NCI-H748 (cell line): ENCODE data around the gene PPP3CB.

Experiments
- DNase-seq: peaks from one replicate; lab custom pipeline; 2025; ENCODE audit not compliant: unreplicated experiment; lab: John Stamatoyannopoulos, UW

PPP3CB gene

DNA sequence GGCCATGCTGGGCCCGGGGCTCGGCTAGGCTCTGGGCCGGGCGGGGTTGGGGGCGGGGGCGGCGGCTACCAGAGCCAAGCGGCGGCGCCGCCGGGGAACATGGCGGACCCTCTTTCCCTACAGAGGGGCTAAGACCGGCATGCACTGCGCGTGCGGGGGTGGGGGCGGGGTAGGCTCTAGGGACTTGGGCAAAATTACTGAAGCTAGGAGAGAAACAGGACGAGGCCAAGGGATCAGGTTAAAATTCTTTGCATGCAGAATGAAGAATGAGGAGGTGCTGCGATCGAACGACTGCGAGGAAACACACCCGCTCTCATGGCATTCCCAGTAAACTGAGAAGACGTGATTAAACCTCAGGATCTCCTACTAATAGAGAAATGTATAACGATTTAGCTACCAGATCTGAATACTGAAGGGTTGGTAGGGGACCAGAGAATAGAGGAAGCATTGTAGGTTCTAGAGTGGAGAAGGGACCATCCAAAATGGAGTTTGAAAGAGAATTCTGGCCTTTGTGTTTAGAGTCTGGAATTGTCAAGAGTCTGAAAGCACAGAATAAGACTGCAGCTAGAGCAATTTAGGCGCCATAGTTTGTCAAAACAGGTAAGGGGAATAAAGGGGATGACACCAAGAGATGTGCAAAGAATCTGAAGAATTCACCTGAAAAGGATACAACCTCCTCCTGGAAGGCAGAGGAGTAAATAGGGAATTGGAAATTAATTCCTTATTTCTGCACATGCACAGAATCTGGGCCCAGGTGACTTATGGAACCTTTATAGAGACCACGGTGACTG, at the start of gene PPP3CB:
PPP3CB (minus strand) TSS at position 141 of the 791 bp plus-strand sequence; CDS start at position 6, 135 bp downstream.
- peak; percentile 91 for DNase-seq

DNA sequence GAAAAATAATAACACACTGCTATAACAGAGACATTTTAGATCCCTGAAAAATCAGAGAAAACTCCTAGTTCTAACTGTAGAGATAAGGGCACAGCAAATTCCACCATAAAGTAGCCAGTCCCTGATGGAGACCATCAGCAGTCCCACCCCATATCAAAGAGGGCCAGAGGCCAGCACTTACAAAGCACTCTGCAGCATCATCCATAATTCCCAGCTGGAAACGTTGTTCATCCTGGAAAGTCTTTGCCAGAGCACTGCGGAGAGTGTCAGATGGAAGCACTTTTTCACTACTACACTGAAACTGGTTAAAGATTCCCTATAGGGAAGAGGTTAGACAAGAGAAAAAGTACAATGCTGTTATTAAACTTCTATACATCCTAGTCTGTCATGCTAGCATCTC, 49.5 kb upstream of the PPP3CB start:
- no peak for DNase-seq

DNA sequence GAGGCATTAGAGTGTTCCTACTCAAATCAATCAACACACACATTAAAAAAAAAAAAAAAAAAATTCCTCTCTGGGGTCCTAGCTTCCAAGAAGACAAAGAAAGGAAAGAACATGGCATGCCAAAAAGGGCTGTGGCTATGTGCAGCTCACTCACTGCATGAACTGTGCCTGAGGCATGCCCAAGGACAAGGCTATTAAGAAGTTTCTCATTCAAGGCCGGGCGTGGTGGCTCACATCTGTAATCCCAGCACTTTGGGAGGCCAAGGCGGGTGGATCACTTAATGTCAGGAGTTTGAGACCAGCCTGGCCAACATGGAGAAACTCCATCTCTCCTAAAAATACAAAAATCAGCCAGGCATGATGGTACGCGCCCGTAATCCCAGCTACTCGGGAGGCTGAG, 41.9 kb upstream of the PPP3CB start:
- DNase-seq: no peak

DNA sequence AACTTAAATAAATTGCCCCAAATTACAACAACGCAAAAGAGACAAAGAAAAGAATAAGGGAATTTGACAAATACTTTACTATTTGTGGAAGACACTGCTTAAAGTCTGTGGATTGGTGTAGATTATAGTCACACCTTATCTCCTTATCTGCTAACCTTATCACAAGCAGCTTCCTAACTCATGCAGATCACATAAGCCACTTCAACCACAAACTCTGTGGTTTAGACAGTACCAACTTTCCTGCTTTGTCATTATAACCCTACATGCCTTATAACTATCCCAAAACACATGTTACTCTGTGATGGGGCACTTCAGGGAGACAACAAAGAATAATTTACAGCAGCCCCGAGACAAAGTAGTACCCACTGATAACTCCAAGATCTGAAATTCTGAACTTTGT, 41.5 kb upstream of the PPP3CB start:
- no peak for DNase-seq

DNA sequence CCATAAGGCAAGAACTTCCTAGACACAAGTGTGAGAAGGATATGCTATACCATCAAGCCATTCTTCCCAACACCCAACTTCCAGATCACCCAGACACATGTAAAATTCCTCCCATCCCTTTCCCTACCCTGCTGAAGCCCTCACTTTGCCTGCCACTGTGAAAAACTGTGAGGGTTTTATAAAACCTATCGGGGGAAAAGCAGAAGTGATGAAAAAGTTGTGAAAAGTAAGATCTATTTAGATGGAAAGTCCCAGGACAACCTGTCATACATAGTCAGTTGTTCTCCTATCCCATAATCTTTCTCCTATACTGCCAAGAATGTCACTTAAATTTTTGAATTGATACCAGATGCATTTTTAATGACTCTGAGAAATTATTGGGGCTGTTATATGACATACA, 39.0 kb upstream of the PPP3CB start:
- no peak for DNase-seq

DNA sequence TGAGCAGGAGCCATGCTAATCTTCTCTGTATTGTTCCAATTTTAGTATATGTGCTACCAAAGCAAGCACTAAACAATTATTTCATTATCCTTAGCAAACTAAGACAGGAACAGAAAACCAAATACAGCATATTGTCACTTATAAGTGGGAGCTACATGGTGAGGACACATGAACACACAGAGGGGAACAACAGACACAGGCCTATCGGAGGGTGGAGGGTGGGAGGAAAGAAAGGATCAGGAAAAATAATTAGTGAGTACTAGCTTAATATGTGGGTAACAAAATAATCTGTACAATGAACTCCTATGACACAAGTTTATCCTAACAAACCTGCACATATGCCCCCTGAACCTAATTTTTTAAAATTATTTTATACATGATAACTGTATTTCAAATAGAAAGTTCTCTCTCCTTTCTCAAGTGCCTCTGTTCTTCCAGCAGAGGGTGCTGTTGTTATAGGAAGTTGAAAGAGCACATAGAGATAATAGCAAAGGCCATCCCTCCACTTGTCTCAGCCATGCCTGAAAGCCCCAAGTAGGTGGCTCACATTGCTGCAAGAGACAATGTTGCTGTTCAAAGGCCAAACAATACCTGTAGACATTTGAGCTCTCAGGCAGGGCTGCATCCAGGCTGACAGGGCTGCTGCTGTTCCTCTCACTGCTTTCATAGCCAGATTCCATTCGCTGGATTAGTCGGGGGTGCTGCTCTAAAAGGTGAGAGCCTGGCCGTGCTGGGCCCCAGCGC, 33.4 kb upstream of the PPP3CB start:
- peak; percentile 71 for DNase-seq

DNA sequence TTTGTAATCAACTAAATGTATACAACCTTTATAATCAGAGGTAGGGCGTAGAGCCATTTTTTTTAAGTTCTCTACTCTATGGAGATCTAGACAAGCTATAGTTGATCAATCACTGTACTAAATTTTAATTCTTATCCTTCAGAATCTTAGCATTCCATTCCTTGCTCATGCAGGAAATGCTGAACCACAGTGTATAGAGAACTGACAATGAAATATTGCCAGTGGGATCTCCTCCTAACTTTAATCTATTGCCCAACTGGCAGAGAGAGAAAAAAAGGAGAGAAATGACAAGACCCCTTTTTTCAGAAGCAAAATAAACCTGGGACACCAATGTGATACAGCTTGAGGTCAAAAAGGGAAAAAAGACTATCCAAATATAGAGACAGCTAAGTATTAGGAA, 26.4 kb upstream of the PPP3CB start:
- no peak for DNase-seq

DNA sequence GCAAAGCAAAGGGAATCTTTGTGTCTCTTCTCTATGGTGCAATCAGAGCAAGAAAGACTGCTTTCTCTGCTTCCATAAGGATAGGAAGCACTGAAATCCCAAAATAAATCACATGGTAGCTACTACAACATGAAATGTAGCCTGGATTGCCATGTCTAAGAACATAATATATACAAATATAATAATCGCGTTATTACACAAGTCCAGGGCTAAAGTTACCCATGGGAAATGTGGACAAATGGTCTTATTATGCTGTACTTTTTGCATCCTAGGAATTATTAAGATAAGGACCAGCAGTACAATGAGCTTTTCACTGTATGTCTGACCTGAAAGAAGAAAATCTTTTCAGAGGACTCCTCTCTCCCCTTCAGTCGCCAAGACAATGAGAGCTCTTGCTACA, 23.5 kb upstream of the PPP3CB start:
- DNase-seq: no peak

DNA sequence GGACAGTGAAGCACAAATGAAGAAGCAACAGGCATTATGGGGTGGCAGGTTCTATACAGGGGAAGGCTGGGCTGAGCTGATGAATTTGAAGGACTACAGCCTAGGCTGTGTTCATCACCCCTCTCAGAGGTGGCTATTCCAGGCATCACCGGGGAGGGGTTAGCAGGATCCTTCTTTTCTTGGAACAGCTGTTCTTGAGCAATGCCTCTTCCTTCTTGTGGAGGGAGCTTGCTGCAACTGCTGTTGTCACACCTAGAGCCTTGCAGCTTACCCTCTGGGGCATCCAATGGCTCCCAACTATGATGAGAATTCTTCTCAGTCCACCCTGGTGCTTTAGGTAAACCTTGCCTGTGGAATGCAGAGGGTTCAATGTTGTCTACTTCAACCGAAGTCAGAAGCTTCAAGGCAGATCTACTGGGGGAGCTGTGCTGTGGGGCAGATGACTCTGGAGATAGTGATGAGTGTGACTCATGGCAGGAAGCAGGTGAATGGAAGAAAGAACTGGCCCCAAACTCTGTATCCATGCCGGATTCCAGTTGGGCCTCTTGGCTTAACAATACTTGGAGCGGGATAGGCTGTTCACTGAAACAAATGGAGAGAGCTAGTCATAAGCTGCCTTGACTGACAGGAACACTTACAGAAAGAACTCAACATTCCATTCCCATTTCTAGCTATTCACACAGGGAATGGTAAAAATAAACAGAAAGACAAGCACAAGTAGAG, 21.5 kb upstream of the PPP3CB start:
- DNase-seq: no peak

DNA sequence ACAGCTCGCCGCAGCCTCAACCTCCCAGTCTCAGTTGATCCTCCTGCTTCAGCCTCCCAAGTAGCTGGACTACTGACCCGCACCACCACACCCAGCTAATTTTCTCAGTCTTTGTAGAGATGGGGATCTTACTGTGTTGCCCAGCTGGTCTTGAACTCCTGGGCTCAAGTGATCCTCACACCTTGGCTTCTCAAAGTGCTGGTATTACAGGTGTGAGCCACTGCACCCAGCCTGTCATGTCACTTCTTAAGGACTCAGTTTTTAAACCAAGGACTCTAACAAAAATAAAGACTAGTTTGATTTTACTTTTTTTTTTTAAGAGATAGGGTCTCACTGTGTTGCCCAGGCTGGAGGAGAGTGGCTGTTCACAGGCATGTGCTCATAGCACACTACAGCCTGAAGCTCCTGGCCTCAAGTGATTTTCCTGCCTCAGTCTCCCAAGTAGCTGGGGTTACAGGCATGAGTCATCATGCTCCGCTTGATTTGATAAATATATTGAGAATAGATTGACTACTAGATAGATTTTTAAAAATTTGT, 16.5 kb upstream of the PPP3CB start:
- DNase-seq: no peak

DNA sequence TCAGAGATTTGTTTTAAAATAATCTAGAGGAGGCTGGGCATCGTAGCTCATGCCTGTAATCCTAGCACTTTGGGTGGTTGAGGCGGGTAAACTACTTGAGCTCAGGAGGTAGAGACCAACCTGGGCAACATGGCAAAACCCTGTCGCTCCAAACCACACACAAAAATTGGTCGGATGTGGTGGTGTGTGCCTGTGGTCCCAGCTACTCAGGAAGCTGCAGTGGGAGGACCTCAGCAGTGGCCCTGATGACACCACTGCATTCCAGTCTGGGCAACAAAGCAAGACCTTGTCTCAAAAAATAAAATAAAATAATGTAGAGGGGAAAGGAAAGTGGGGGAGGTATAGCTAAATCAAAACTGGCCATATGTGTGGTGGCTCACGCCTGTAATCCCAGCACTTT, 13.9 kb upstream of the PPP3CB start:
- no peak for DNase-seq

DNA sequence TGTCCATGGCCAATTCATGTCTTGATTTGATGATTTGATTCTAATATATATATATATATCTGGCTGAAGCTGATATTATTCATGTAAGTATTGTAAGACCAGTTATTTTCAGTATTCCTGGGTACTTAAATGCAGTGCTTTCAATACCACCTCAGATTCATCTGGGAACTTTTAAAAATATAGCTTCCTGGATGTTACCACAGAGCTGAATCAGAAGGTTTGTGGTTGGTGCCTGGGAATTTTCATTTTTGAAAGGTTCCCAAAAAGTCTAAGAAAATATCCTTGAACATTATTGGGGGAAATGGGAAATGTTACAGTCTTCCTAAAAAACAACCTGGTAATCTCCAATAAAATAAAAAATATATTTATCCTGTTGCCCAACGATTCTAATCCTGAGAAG, 10.7 kb upstream of the PPP3CB start:
- DNase-seq: no peak

DNA sequence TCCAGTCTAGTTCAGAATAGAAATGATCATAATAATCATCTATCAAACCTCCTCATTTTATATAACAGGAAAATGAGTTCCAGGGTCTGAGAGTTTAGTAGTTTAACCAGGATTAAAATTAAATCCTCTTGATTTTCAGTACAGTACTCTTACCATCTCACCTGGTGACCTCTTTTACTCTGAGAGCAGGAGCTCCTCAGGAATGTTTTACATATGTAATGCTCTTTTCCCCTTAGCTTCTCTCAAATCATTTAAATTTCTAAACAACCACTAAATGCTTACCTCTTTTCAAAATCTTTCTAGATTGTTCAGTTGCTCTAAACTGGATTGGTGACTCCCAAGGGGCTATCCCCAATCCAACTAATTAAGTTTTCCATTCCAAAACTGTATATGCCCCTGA, 10.2 kb upstream of the PPP3CB start:
- DNase-seq: no peak

DNA sequence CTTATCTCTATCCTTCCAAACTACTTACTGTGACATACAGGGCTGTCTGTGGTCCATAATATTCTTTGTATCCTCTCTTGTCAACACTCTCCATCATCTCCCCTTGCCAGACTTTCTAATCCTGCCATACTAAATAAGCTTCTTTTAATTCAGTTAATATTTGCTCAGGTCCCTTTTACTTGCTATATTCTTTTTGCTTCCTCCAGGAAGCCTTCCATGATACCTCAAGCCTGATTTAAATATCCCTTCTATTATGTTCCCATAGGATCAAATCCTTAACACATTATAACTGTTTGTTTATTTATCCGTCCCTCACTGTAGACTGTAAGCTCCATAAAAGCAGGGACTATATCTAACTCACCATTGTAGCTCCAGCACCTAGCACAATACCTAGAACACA, 7.2 kb upstream of the PPP3CB start:
- DNase-seq: no peak

DNA sequence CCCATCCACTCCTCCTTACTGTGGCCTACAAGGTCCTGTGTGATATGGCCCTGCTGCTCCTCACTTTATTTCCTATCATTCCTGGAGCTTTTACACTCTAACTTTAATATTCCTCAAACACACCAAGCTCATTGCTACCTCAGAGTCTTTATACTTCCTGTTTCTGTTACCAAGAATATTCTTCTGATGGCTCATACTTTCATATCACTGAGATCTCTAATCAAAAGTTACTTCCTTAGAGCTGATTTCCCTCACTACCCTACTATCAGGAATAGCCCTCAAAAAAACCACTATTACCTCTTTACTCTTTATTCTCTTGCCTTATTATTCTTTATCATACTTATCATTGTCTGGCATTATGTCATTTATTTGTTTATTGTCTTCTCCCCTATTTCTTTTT, 5.8 kb upstream of the PPP3CB start:
- DNase-seq: no peak

DNA sequence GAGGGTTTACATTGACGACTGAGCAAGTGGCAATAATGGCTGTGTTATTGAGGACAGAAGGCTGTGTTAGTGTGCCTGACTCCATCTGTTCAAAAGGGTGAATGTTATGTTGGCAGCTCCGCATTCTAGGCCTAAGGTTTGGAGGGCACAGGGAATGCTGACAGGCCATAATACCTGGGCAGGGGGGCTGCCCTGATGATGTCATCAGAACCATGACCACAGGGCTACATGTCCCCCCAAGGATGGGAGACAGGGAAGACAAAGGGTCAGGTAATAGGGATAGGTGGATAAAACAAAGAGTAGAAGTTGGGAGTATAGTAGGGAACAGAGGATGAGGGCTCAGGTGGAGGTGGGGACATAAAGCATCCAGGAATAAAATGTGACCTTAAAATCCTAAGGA, 1.8 kb upstream of the PPP3CB start:
- no peak for DNase-seq

DNA sequence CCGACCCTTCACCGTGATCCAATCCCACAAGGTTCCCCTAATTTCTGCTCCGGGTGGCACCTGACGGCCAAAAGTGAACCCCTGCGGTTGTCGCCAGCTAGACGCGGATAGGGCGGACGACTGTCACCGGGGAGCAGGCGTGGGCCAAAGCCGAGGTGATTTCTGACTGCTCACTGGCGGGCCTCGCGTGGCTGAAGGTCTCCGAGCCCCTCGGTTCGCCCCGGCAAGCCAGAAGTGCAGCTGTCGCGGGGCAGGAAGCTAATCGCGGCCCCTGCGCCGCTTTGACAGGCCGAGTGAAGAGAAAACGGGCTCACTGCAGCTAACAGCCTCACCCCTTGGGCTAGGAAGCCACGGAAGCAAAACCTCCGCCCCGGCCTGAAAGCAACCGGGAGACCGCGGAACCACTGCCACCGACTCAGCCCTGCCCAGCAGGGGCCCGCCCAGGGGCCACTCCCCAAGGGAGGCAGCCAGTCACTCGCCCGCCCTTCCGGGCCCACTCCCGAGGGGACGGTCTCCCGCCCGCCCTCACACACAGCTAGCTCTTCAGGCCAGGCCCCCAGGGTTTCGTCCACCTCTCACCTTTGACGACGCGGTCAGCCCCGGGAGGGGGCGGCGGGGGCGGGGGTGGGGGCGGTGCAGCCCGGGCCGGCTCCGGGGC, 469 bp downstream of the PPP3CB start:
- DNase-seq: peak; percentile 81

DNA sequence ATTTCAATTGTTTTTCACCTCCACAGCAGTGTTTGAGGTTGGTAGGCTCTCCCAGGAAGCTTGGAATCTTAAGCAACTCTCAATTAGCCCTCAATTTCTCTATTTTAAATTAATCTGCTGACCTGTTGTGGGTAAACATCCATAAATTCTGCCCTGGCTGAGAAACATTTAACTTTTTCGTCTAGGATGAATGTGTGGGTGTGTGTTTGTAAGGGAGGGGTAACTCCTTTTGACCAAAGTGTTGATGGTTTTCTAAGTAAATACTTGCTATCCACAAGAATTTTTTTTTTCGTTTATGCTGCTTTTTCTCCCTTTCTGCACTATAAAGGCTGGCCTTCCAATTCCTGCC, 973 bp downstream of the PPP3CB start:
- DNase-seq: no peak

DNA sequence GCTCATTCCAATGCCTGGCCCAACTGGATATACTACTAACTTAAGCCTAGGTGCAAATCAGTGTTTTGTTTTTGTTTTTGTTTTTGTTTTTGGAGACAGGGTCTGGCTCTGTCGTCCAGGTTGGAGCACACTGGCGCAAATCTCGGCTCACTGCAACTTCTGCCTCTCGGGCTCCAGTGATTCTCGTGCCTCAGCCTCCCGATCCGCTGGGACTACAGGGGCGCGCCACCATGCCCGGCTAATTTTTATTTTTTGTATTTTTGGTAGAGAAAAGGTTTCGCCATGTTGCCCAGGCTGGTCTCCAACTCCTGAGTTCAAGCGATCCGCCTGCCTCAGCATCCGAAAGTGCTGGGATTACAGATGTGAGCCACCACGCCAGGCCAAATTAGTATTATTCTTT, 1.6 kb downstream of the PPP3CB start:
- DNase-seq: no peak

DNA sequence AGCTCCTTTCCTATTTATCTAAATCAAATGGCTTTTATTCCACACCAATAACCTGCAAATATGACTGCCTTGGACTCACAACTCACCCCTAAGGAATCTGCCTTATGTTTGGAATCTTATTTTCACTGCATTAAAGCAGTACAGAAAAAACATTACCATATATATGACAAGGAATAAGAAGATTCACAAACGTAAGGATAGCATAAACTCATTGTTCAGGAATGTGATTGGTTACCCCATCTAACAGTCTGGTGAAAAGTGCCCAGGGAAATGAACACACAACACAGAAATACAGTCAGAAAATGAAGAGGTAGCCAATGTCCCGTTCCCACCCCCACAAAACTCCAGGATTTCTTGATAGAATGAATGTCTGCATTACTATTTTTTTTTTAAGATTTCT, 2.0 kb downstream of the PPP3CB start:
- DNase-seq: no peak

DNA sequence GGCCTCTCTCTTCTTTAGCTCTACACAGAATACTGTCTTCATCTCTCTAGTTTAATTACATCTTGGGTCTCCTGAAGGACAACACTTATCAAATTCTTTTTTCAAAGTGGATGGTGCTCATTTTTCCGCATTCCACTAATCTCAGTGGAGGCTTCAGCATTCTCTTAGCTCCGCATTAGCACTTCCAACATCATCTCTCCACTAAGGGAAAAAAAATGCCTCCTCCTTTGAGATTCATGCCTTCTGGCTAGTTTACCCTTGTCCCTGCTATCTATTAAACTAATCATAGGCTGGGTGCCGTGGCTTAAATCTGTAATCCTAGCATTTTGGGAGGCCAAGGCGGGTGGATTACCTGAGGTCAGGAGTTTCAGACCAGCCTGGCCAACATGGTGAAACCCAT, 9.2 kb downstream of the PPP3CB start:
- no peak for DNase-seq
